GM12878 (cell line): ENCODE data around the gene PPFIA4.

Source experiments
- CBX5 ChIP-seq: sonication (generic); IDR thresholded peaks from 2 replicates; pipeline ENCODE4 v1.6.1; 2016; ENCODE audit warnings: low read depth, moderate library complexity, mild to moderate bottlenecking, inconsistent platforms
- CHD1 ChIP-seq: IDR thresholded peaks from 2 replicates; pipeline ENCODE4 v1.6.1; 2012; ENCODE audit warnings: low read depth, low read length, improper control_type of control experiment
- CREB1 ChIP-seq: IDR thresholded peaks from 2 replicates; pipeline ENCODE4 v1.6.1; 2012; ENCODE audit warnings: low read depth, mild to moderate bottlenecking, inconsistent platforms
- CTCF ChIP-seq, 3 experiments: IDR thresholded peaks in 2 of 3; conservative IDR thresholded peaks in 1 of 3; 2 replicates each; pipeline ENCODE4 v1.5.1; 2011; ENCODE audit warnings: low read depth in 3 of 3, low read length in 3 of 3, mild to moderate bottlenecking in 3 of 3, control low read depth in 2 of 3, moderate library complexity in 2 of 3, inconsistent platforms in 1 of 3, mixed read lengths in 1 of 3; ENCODE audit not compliant: control insufficient read depth in 2 of 3, insufficient read depth in 1 of 3; ENCODE audit errors: extremely low read depth in 1 of 3
- EGR1 ChIP-seq, 2 experiments: IDR thresholded peaks; 1 replicate in 1 of 2; 2 replicates in 1 of 2; pipeline ENCODE4 v1.6.1; 2011 to 2012; ENCODE audit warnings: low read depth in 2 of 2, low read length in 2 of 2, borderline replicate concordance in 1 of 2, mild to moderate bottlenecking in 1 of 2, moderate library complexity in 1 of 2
- EP300 ChIP-seq, 2 experiments: fragments of 150-350 bp in 1 of 2; IDR thresholded peaks; 2 replicates each; pipeline ENCODE4 v1.6.1; 2011 to 2012; ENCODE audit warnings: low read depth in 2 of 2, low read length in 2 of 2, borderline replicate concordance in 1 of 2, improper control_type of control experiment in 1 of 2, inconsistent platforms in 1 of 2; ENCODE audit not compliant: control insufficient read depth in 1 of 2
- NR2C2 ChIP-seq: IDR thresholded peaks from 2 replicates; pipeline ENCODE4 v1.6.1; 2011; ENCODE audit warnings: borderline replicate concordance, low read depth; ENCODE audit not compliant: control insufficient read depth, insufficient read length
- POLR2A ChIP-seq: IDR thresholded peaks from 2 replicates; pipeline ENCODE4 v1.6.1; 2011; ENCODE audit warnings: low read depth, mild to moderate bottlenecking, low read length
- SMAD1 ChIP-seq: fragments of 450-650 bp; IDR thresholded peaks from 2 replicates; pipeline ENCODE4 v1.6.1; 2018; ENCODE audit warnings: mild to moderate bottlenecking, low read depth; ENCODE audit not compliant: partially characterized antibody
- SREBF2 ChIP-seq: IDR thresholded peaks from 2 replicates; pipeline ENCODE4 v1.6.1; 2012; ENCODE audit warnings: mild to moderate bottlenecking, low read length
- STAT1 ChIP-seq: fragments of 450-650 bp; conservative IDR thresholded peaks from 2 replicates; pipeline ENCODE4 v1.6.1; 2014; ENCODE audit warnings: antibody characterized with exemption, mild to moderate bottlenecking
- TCF7 ChIP-seq: IDR thresholded peaks from 2 replicates; pipeline ENCODE4 v1.6.1; 2014; ENCODE audit warnings: antibody characterized with exemption, borderline replicate concordance
- ZNF622 ChIP-seq: fragments of 450-650 bp; IDR thresholded peaks from 2 replicates; pipeline ENCODE4 v1.6.1; 2017; ENCODE audit warnings: mild to moderate bottlenecking, inconsistent platforms
- TF ChIP-seq, protein P1 (sequence below): IDR thresholded peaks from 2 replicates; pipeline ENCODE4 v1.6.1; 2012; ENCODE audit warnings: low read depth, low read length, improper control_type of control experiment

GRCh38 chr1:203050826-203051225 lies 24.5 kb downstream of the PPFIA4 start:
- TF ChIP-seq SMAD1 (no peak), STAT1 (no peak), TCF7 (no peak), ZNF622 (no peak), EP300 (IDR thresholded peaks at IDR 0.05; ENCODE audit: borderline replicate concordance in 1 of 2, control insufficient read depth in 1 of 2, low read depth in 2 of 2, low read length in 2 of 2) (no peak), CBX5 (no peak), NR2C2 (no peak), EGR1 (IDR thresholded peaks at IDR 0.05; ENCODE audit: borderline replicate concordance in 1 of 2, low read depth in 2 of 2, low read length in 2 of 2) (no peak), CTCF (IDR thresholded peaks at IDR 0.05 in 2 of 3, conservative IDR thresholded peaks at IDR 0.05 in 1 of 3; ENCODE audit: control insufficient read depth in 2 of 3, extremely low read depth in 1 of 3, insufficient read depth in 1 of 3, low read depth in 3 of 3, low read length in 3 of 3) (no peak), POLR2A (no peak), CHD1 (no peak), SREBF2 (no peak), CREB1 (no peak)
- TF ChIP-seq, protein P1, sequence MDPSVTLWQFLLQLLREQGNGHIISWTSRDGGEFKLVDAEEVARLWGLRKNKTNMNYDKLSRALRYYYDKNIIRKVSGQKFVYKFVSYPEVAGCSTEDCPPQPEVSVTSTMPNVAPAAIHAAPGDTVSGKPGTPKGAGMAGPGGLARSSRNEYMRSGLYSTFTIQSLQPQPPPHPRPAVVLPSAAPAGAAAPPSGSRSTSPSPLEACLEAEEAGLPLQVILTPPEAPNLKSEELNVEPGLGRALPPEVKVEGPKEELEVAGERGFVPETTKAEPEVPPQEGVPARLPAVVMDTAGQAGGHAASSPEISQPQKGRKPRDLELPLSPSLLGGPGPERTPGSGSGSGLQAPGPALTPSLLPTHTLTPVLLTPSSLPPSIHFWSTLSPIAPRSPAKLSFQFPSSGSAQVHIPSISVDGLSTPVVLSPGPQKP = no peak
